GM20000 (cell line): ENCODE results near the gene PLOD3.

Experiments
- DNase-seq: peaks from one replicate; pipeline ENCODE4 v3.0.0; 2012; ENCODE audit warnings: low spot score
- CTCF ChIP-seq: IDR thresholded peaks from 2 replicates; pipeline ENCODE4 v1.5.1; 2012; ENCODE audit warnings: mild to moderate bottlenecking, control low read depth; ENCODE audit errors: extremely low read depth, missing control alignments

The PLOD3 gene

GRCh38 chr7:101216001-101216859 lies 1.2 kb downstream of the PLOD3 start:
- TF ChIP-seq CTCF = no peak
- no peak for DNase-seq

- no peak for TF ChIP-seq CTCF
- no peak for DNase-seq
Measured at GRCh38 chr7:101212014-101212413, 5.4 kb downstream of the PLOD3 start.

GRCh38 chr7:101211501-101211900 lies 5.9 kb downstream of the PLOD3 start:
- no peak for DNase-seq
- TF ChIP-seq CTCF = no peak

- DNase-seq = no peak
- no peak for TF ChIP-seq CTCF
Measured at GRCh38 chr7:101210143-101210542, 7.2 kb downstream of the PLOD3 start.

DNA sequence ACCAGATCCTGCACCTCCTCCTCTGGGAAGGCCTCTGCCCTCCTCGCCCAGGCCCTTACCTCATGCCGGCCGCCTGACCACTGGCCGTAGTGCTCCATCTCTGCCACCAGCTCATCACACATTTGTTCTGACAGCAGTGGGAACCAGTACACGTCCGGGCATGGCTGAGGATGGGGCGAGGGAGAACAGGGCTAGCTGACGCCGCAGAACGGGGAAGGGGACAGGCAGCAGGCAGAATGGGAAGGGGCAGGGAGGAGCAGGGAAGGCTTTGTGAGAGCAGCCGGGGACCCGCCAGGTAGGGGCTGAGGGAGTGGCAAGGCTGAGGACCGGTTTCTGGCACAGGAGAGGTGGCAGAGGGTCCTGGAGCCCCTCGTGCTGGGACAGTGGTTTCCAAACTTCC lies 8.6 kb downstream of the PLOD3 start:
- DNase-seq = no peak
- no peak for TF ChIP-seq CTCF

GRCh38 chr7:101207459-101207858 lies 9.9 kb downstream of the PLOD3 start:
- no peak for DNase-seq
- no peak for TF ChIP-seq CTCF

- no peak for DNase-seq
- no peak for TF ChIP-seq CTCF
Measured at GRCh38 chr7:101206665-101207042, 10.7 kb downstream of the PLOD3 start.
